Activated CD8-positive, alpha-beta T cell treated with anti-CD3 and anti-CD28 coated beads for 36 hours (primary cell): Measurements from ENCODE around the gene TXNRD2. TPM values are rescaled to one million over a fixed set of nuclear protein-coding genes. Genes with fewer than 3 reads are reported as not detected.
A peak's percentile ranks its signal among the peaks of the same experiment; 100 is the strongest.

ENCODE experiments used
- ATAC-seq: fragments of 200-7000 bp; cut with Tn5 transposase; one replicate; pipeline ENCODE4 v1.10.0; 2021; ENCODE audit warnings: mild to moderate bottlenecking, moderate library complexity
- CTCF ChIA-PET: fragments of 350-600 bp; sonication (Branson Sonifier 250); formaldehyde crosslinking; loops from one replicate; lab custom pipeline; 2021; ENCODE audit warnings: antibody characterized with exemption; lab: Charles Lee
- POLR2A ChIA-PET: fragments of 350-600 bp; sonication (Branson Sonifier 250); formaldehyde crosslinking; loops from one replicate; lab custom pipeline; 2021; ENCODE audit warnings: antibody characterized with exemption; lab: Charles Lee
- DNase-seq: peaks from one replicate; pipeline ENCODE4 v3.0.0-alpha.2; 2020
- H3K27ac Mint-ChIP-seq: one replicate; pipeline ENCODE4 v1.8.0; 2021; ENCODE audit warnings: mild to moderate bottlenecking, mixed read lengths
- H3K27me3 Mint-ChIP-seq: one replicate; pipeline ENCODE4 v1.8.0; 2021; ENCODE audit warnings: mixed read lengths
- H3K36me3 Mint-ChIP-seq: one replicate; pipeline ENCODE4 v1.8.0; 2021; ENCODE audit warnings: low read depth, mixed read lengths
- H3K4me1 Mint-ChIP-seq: one replicate; pipeline ENCODE4 v1.8.0; 2021; ENCODE audit warnings: low read depth, mixed read lengths
- H3K4me3 Mint-ChIP-seq: one replicate; pipeline ENCODE4 v1.8.0; 2021; ENCODE audit warnings: mild to moderate bottlenecking, moderate library complexity, mixed read lengths
- H3K9me3 Mint-ChIP-seq: one replicate; pipeline ENCODE4 v1.8.0; 2021; ENCODE audit warnings: mixed read lengths
- CTCF ChIP-seq: fragments of 200-600 bp; IDR thresholded peaks from one replicate; pipeline ENCODE4 v1.8.0; 2022; ENCODE audit warnings: antibody characterized with exemption, mild to moderate bottlenecking
- intact Hi-C: fragments of 100-400 bp; cut with micrococcal nuclease; formaldehyde crosslinking; loops from one replicate; pipeline ENCODE4 v1.10.0; 2022
- total RNA-seq, 2 experiments: library from RNA; stranded (reverse); gene quantifications; one replicate each; pipeline ENCODE4 v1.2.3, GENCODE V29; 2021

Gene TXNRD2
- total RNA-seq, 2 experiments from 2014 or later = 18.0 to 18.5 TPM

GRCh38 chr22:19988965-19989724, 47.5 kb upstream of the TXNRD2 start:
- Mint-ChIP-seq H3K4me3 (no peak overlapping the region), H3K9me3 (no peaks in the 10 kb centered on the region), H3K27me3 (no peaks in the 10 kb centered on the region), H3K27ac (no peak overlapping the region), H3K4me1 (peaks cover 2% of the 10 kb centered on the region), H3K36me3 (no peaks in the 10 kb centered on the region)
- POLR2A ChIA-PET = interaction anchor here (1.0 to 1.4 kb wide), 3 partner anchors 15 to 37 kb away, joined by 3 read pairs; no protein-coding TSS in a partner anchor
- intact Hi-C loops = no loop called here
- ATAC-seq = no peak
- no peak for DNase-seq
- CTCF ChIA-PET = no interaction called here
- no peak for TF ChIP-seq CTCF

DNA sequence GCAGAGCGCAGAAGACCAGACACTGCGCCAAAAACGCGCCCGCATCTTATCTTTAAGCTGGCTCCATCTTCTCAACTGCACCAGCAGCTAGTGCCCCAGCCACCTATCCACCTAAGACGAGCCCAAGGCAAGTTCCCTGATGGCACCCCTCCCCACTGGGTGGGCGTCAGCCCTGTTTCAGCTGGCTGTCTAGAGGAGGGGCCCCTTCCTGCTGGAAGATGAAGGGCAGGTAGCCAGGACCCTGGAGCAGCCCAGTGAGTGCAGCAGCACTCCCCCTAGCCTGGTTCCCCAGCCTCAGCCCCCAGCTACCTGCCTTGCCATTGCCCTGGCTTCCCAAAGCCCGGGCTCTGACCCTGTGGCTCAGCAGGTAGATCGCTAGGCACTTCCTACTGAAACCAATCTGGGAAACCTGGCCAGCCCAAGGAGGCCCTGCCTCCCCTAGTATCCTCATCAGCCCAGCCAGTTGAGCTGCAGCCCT, 46.8 kb upstream of the TXNRD2 start:
- Mint-ChIP-seq H3K27ac (no peak overlapping the region), H3K36me3 (no peaks in the 10 kb centered on the region), H3K27me3 (no peaks in the 10 kb centered on the region), H3K9me3 (no peaks in the 10 kb centered on the region), H3K4me3 (no peak overlapping the region), H3K4me1 (peaks cover 2% of the 10 kb centered on the region)
- POLR2A ChIA-PET = interaction anchor here (0.6 to 1.2 kb wide), 3 partner anchors 14 to 82 kb away, joined by 3 read pairs; no protein-coding TSS in a partner anchor
- no peak for DNase-seq
- ATAC-seq = no peak
- CTCF ChIA-PET = no interaction called here
- no peak for TF ChIP-seq CTCF
- intact Hi-C loops = no loop called here

- Mint-ChIP-seq H3K4me3 (no peak overlapping the region), H3K9me3 (no peaks in the 10 kb centered on the region), H3K36me3 (no peaks in the 10 kb centered on the region), H3K27me3 (no peaks in the 10 kb centered on the region), H3K27ac (no peak overlapping the region), H3K4me1 (peaks cover 2% of the 10 kb centered on the region)
- intact Hi-C loops = no loop called here
- ChIA-PET CTCF (no interaction called here), POLR2A (interaction anchor here (0.6 to 1.4 kb wide), 4 partner anchors 14 to 82 kb away, joined by 3 to 4 read pairs (median 3); no protein-coding TSS in a partner anchor)
- ATAC-seq = no peak
- DNase-seq = no peak
- TF ChIP-seq CTCF = no peak
Observed at GRCh38 chr22:19987394-19988306, 46.0 kb upstream of the TXNRD2 start.

DNA sequence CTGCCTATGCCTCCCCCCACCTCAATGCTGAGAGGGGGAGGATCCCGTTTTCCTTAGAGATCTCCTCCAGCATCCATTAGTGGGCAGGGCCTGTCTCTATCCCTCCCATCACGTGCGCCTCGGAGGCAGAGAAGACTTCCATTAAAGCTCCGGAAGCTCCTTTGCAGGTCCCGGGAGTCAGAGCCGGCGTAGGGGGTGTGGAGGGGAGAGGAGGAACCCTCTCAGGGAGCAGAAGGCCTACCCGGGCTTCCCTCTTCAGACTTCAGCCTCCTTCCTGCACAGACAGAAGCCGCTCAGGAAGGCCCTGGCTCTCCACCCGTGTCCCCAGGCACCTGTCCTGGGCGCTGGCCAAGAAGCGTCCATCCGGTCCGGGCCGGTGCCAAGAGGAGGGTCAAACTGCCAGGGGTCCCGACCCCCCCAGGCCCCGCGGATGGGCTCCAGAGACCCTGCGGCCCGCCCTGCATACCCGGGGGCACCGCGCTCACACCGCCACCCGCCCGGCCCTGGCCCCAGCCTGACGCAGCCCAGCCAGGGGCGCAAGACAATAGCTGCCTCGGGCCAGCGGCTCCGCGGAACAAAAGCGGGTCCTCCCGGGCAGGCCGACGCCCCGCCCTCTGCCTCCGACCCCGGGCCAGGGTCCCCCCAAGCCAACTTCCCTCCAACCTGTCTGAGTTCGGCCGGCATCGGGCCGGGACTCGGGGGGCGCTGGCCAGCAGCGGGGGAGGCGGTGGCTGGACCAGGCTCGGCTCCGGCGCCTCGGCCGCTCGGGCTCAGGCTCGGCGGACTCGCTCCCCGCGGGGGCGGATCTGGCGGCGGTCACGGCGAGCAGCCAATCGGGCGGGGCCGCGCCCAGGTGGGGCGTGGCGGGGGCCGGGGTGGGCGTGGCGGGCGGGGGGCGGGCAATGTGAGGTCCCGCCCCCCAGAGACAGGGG, 45.1 kb upstream of the TXNRD2 start:
- peak overlapping the region; percentile 35 for H3K4me3 Mint-ChIP-seq
- H3K27ac Mint-ChIP-seq = no peak overlapping the region
- DNase-seq (peak; percentile 75), ATAC-seq (peak; percentile 91)
- H3K27me3 Mint-ChIP-seq = no peaks in the 10 kb centered on the region
- H3K36me3 Mint-ChIP-seq = no peaks in the 10 kb centered on the region
- intact Hi-C loops = no loop called here
- ChIA-PET CTCF (interaction anchor here (1.3 to 2.2 kb wide), 2 partner anchors 27 to 124 kb away, joined by 4 to 7 read pairs; no protein-coding TSS in a partner anchor), POLR2A (interaction anchor here (1.4 kb wide), 1 partner anchor 39 kb away, joined by 4 read pairs; no protein-coding TSS in a partner anchor)
- TF ChIP-seq CTCF = no peak
- H3K4me1 Mint-ChIP-seq = peaks cover 2% of the 10 kb centered on the region
- no peaks in the 10 kb centered on the region for H3K9me3 Mint-ChIP-seq
